Eye (tissue), 1 donor: ENCODE data around the gene MIA.
"Not testable (repeated sequence)": the region's sequence is repeated elsewhere in the genome, so short reads cannot be mapped to it uniquely, and the experiment has no call there.

Experiments
- DNase-seq: peaks from one replicate; pipeline ENCODE4 v3.0.0-alpha.2; 2015

MIA gene

DNA sequence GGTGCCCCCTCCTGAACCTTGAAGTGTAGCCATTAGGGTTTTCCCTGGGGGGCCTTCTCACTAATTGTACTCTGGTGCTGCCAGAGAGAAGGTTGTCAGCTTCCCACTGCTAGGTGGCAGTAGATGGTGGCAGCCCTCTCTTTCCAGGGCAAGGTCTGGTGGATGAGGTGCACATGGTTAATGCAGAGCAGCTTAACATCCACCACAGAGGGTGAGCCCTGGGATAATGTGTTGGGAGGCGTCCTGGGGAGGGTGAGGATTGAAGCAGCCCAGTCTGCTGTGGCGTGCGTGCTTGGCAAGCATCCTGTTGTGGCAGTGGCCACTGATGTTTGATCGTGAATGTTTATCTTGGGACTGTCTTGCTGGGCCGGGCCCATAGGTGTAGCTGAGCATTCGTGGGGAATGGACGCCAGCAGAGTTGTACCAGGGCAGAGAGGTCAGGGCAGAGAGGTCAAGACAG is 29.5 kb downstream of the MIA start:
- DNase-seq: peak; percentile 17

DNA sequence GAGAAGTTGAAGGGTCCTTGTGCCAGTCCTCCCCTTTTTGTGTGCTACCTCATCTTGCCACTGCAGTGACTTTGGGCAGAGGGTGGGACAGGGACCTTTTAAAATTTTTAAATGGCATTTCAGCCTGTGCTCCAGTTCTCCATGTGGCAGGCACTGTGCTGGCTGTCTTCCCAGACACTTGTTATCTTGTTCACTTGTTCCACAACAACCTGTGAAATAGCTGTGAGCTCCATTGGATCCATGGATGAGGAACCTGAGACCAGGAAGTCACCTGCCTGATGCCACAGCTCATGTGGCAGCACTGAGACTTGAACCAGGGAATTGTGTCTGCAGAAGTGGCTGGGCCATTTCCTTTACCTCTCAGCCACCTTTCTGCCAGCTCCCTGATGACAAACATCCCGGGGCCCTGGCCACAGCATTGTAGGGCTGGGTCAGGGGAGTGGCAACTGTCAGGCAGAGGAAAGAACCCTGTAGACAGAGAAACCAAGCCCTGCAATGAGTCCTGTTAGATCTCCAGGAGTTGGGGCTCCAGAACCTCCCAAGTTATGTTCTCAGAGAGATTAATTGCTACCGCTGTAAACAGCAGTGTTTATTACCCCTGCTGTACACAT is 30.0 kb downstream of the MIA start:
- DNase-seq: no peak

DNA sequence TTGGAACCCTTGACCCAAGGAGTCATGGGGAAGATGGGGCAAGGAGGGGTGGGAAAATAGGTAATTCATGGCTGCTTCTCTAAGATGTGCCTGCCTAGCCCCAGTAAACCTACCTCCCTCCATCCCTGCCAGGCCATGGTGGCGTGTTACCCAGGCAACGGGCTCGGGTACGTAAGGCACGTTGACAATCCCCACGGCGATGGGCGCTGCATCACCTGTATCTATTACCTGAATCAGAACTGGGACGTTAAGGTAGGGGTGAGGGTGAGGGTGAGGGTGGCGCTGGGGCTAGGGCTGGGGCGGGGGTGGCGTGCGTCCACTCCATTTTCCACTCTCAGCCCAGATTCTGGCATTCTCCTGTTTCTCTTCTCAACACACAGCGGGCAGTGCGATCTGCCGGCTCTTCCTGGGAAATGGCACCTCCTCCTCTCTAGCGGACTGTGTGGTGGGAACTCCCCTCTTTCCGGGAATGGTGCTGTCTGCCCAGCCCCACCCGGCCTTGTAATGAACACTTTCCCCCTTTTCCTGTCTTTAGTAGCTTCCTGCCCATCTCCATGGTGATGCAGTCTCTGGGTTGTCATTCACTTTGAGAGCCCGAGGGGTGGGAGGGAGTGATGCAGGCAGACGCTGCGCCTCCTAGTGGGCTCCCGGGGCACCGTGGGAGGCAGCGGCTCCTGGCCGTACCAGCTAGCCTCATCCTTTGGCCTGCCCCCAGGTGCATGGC is 31.3 kb downstream of the MIA start:
- DNase-seq: peak; percentile 97

DNA sequence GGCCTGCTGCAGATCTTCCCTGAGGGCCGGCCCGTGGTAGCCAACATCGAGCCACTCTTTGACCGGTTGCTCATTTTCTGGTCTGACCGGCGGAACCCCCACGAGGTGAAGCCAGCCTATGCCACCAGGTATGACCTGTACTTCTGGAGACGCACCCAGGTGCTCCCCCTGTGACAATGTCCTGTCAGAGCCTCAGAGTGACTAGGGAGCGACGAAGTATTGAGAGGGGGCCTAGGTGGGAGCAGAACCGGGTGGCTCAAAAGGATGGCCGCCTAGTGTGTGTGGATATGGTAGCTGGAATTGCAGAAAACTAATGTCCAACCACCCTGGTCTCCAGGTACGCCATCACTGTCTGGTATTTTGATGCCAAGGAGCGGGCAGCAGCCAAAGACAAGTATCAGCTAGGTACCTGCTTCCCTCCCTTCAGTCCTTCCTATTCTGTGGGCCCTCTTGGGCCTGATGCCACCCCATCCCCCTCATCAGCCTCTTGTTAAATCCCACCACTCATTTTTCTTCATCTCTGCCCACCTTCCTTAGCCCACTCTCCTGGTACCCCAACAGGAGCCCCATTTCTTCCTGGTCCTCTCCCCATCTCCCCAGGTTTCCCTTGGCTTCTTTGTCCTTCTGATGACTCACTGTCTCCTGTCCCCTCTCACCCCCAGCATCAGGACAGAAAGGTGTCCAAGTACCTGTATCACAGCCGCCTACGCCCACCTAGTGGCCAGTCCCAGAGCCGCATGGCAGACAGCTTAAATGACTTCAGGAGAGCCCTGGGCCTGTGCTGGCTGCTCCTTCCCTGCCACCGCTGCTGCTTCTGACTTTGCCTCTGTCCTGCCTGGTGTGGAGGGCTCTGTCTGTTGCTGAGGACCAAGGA is 32.1 kb downstream of the MIA start:
- DNase-seq: peak; percentile 15

DNA sequence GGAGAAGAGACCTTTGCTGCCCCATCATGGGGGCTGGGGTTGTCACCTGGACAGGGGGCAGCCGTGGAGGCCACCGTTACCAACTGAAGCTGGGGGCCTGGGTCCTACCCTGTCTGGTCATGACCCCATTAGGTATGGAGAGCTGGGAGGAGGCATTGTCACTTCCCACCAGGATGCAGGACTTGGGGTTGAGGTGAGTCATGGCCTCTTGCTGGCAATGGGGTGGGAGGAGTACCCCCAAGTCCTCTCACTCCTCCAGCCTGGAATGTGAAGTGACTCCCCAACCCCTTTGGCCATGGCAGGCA is 32.7 kb downstream of the MIA start:
- no peak for DNase-seq

DNA sequence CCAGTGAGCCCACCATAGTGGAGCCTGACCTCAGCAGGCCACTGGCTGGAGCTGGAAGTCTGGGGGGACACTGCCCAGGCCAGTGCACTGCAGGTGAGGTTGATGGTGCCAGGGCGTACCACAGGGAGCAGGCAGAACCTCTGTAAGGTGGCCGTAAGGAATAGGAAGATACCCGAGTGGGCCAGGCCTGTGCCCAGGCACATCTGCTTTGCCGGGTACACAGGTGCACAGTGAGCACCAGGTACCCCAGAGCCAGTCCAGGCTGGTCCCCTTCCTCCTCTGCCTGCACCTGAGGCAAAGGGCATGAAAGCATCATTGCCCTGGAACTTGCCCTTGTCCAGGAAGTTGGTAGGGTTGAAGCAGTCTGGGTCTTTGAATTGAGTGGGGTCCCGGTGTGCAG is 33.2 kb downstream of the MIA start:
- no peak for DNase-seq

DNA sequence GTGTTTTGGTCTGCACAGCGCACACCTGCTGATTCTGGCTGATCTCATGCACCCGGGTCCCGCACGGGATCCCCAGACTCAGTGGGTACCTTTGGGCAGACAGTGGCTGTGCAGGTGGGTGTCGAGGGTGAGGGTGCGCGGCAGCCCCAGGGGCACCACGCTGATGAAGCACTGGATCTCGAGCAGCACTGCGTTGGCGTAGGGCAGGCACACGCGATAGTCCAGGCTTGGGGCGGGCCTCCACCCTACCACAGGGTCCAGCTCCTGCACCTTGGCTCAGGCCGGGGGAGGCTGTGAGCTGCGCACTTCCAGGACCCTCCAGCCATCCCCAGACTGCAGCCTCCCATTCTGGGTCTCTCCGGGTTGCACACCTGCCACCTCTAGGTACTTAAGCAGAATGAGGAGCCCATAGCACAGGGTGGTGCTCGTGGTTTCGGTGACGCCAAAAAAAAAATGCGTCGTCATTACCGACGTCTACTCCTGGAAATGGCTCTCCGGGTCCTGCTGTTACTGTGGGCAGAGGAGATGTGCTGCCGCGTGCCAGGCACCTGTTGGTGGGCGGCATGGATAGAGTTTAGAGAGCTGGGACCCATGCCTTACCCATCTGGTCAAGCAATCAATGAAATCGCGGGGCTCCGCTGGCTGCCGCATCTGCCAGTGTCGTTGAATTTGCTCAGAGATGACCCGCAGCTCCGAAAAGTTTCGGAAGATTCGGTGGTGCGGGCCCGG is 34.2 kb downstream of the MIA start:
- no peak for DNase-seq

DNA sequence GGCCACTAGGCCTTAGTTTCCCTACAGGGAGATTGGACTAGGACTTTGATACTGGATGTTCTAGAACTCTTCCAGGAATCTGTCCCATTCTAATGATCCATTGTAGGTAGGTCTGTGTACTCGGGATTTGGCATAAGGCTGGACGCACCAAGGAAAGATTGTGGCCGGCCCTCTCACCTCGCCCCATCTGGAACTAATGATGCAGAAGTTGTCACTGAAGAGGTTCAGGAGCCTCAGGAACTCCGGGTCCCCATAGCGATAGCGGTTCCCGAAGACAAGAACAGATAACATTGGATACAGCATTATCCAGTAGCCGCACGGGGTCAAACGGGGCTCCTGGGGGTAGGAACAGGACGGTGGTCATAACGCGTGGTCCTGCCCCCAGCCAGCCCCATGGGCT is 34.8 kb downstream of the MIA start:
- DNase-seq: peak; percentile 36

DNA sequence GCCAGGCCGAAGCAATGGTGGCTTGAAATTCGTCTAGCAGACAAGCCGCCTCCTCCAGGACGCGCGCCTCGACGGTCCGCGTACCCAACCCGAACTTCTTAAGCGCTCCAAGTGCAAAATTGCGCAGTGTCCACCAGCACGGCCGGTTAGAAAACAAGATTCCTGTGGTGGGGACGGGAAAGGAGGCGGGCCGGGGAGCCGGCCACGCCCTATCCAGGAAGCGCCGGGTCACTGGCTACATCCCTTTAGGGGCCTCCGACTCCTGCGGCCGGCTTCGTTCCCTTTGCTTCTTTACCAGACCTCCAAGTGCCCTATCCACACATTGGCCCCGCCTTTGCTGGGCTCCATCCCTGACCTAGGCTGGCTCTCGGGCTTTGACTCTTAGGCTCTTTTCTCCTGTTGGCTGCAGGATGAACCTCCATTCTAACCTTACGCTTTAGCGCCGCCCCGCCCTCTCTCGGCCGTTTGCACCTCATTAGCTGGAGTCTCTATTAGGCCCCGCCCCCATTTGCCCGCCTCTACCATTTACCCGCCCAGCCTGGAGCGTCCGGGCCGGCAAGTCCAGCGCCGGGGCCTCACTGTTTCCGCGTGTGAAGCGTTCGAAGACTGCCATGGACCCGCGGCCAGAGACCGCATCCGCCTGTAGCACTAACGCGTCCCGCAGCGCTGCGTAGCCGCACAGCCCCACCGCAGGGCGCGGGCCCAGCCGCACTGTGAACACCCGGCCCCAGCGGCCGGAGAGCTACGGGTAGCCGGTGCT is 35.5 kb downstream of the MIA start:
- DNase-seq: peak; percentile 90

DNA sequence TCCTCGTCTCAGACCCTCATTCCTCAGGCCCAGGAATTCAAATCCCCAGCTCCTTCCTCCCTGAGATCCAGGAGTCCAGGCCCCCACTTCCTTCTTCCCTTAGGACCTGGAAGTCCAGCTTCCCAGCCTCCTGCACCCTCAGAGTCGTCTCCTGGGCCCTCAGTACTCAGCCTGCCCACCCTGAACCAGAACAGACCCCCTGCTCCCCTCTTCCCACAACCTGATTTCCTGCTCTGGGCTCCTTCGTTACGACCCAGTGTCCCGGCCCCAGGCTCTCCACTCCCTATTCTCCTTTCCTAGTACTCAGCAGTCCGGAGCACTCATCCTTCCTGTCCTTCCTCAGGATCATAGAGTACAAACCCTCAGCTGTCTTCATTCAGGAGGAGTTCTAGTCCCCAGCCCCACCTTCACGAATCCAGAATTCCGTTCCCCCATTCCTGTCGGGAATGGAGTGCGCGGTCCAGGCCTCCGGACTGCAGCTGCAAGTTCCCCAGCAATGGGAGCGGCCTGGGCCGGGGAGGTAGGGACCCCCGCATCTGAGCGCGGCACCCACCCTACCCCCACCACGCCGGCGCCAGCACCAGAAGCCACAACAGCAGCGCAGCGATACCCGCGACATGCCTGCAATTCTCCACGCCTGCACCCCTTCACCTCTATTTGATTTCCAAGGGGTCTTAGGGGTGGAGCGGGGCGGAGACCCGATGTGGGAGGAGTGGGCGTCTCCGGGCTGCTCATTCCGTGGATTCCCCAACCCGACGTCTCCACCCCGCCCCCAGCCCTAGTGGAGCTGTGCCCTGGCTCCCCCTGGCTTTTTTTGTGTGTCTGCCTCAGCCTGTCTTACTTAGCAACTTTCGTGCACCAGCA is 36.4 kb downstream of the MIA start:
- peak; percentile 65 for DNase-seq

DNA sequence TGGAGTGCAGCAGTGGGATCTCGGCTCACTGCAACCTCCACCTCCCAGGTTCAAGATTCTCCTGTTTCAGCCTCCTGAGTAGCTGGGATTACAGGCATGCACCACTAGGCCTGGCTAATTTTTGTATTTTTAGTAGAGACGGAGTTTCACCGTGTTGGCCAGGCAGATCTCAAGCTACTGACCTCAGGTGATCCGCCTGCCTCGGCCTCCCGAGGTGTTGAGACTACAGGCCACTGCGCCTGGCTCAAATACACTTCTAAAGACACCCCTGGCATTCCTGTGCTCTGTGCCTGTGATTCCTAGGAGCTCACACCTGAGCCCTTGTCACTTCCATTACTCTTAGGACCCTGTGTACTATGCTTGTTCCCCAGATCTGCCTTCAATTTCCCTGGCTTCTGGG is 37.2 kb downstream of the MIA start:
- DNase-seq: peak; percentile 4

DNA sequence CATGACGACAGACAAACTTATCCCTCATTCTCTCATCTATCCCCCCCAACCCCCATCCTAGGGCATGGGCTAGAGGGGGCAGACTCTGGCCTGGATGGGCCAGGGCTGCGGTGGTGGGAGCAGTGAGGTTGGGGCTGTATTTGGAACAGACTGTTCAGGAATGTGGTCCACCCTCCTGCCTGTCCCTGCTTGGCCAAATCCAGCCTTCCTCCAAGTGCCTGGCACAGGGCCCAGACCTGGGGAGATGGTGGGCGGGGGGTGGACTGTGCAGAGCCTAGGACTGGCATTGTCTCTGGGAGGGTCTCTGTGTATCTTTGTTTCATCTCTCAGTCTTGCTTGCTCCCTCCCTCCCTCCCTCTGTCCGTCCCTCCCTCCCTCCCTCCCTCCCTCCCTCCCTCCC is 37.9 kb downstream of the MIA start:
- DNase-seq: peak; percentile 19

DNA sequence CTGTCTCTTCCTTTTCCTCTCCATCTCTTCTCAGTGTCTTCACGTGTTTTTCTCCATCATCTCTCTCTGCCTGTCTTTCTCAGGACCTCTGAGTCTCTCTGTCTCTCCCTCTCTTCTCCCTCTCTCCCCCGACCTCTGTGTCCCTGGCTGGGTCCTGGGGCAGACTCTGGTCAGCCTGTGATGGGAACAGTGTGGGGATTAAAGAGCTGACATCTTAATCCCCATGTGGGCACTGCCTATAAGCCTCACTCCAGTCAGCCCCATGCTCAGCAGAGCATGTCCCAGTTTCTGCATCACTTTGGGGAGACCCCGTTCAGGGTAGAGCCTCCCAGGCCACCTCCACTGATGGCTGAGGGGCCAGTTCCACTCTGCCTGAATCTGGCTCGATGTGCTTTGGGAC is 39.9 kb downstream of the MIA start:
- DNase-seq: no peak

DNA sequence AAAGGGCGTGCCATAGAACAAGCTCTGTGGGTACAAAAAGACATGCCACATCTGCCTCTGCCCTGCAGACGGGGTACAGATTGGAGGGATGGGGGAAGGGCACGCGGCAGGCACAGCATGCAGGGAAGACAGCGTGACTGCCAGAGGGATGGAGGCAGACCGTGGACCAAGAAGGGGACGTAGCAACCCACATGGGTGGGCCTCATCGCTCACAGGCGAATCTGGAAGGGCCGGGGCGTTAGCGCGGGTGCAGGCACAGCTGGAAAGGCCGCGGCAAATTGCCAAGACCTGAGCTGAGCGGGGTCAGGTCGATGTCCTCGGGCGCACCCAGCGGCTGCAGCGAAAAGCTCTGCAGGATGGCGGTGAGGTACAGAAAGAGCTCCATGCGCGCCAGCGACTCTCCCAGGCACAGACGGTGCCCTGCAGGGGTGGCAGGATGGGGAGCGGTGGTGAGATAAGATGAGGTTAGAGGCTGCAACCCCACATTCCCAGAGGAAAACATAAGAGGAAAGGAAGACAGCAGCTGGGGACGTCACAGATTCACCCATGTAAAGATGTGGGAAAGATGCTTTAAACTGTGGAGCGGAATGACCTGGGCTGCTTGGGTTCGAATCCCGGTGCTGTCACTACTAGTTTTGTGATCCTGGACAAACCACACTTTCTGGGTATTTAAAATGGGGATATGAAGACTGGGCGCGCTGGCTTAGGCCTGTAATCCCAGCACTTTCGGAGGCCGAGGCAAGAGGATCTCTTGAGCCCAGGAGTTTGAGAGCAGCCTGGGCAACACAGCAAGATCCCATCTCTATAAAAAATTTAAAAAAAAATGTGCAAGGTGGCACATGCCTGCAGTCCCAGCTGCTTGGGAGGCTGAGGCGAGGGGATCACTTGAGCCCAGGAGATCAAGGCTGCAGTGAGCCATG is 43.4 kb downstream of the MIA start:
- DNase-seq: peak; percentile 74

DNA sequence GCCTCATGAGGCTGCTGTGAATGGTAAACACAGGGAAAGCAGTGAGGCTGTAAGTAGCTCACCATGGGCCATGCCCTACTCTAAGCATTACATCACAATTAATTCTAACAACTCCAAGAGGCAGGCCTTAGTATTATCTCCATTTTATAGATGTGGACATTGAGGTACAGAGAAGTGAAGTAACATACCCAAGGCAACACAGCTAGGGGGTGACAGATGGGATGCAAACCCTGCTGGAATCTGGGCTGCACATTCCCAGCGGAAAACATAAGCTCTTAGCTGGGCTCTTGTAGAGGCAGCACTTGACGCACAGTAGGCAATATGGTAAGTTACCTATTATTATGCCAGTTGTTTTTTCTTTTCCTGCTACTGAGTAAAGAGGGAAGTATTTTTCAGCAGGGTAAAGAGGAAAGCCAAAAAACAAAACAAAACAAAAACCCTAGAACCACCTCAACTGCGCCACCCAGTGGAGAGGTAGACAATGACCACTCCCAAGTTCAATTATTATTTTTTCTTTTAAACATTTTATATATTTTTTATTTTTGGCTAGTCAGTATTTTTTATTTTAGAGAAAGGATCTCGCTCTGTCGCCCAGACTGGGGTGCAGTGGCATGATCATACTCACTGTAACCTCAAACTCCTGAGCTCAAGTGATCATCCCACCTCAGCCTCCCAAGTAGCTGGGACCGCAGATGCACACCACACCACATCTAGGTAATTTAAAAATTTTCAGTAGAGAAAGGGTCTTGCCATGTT is 44.3 kb downstream of the MIA start:
- peak; percentile 67 for DNase-seq

DNA sequence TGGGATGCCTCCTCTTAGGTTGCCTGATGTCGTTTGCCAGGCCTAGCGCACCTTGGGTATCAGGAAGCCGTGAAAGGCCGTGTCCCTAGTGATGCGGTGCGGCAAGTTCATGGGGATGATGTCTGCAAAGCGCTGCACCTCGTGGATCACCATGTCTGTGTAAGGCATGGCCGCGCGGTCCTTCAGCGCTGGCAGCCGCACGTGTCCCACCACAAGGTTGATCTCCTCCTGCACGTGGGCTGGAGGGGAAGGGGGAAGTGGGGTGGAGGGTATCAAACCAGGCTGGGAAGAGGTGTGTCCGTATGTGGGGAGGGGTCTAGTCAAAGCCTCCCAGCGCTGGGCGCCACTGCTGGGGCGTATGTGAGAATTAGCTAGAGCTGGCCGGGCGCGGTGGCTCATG is 46.8 kb downstream of the MIA start:
- DNase-seq: no peak

DNA sequence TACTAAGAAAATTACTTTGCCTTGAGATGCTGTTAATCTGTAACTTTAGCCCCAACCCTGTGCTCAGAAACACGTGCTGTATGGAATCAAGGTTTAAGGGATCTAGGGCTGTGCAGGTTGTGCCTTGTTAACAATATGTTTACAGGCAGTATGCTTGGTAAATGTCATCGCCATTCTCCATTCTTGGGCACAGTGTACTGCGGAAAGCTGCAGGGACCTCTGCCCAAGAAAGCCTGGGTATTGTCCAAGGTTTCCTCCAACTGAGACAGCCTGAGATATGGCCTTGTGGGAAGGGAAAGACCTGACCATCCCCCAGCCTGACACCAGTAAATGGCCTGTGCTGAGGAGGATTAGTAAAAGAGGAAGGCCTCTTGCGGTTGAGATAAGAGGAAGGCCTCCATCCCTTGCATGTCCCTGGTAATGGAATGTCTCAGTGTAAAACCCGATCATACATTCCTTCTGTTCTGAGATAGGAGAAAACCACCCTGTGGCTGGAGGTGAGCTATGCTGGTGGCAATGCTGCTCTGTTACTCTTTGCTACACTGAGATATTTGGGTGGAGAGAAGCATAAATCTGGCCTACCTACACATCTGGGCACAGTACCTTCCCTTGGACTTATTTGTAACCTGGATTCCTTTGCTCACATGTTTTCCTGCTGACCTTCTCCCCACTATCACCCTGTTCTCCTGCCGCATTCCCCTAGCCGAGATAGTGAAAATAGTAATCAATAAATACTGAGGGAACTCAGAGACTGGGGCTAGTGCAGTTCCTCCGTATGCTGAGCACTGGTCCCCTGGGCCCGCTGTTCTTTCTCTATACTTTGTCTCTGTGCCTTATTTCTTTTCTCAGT is 47.6 kb downstream of the MIA start:
- DNase-seq: not testable (repeated sequence)

DNA sequence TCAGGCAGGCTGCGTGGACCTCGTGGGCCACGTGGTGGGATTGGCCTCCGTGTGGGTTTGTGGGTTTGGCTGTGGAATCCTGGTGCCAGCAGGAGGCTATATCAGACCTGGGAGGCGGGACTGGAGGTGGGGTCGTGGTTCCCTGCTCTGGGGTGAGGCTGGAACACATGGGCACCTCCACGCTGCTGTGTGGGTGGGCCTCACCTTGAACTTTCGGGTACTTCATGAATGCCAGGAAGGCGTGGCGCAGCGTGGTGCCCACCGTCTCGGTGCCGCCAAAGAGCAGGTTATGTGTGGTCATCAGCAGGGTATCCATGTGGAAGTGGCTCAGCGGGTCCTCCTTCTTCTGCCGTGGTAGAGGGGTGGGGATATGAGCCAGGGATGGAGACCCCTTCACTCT is 49.6 kb downstream of the MIA start:
- not testable (repeated sequence) for DNase-seq
